GM12891 (cell line): ENCODE measurements around the gene CELSR1.

Experiments used
- POLR2A ChIP-seq: IDR thresholded peaks from 2 replicates; pipeline ENCODE4 v1.6.1; 2011; ENCODE audit warnings: low read depth, low read length, control low read depth
- POLR2AphosphoS5 ChIP-seq: IDR thresholded peaks from 2 replicates; pipeline ENCODE4 v1.6.1; 2011; ENCODE audit warnings: low read depth, low read length, control low read depth
- SPI1 ChIP-seq: IDR thresholded peaks from 2 replicates; pipeline ENCODE4 v1.6.1; 2011; ENCODE audit warnings: low read depth, low read length, control low read depth
- TAF1 ChIP-seq: IDR thresholded peaks from 2 replicates; pipeline ENCODE4 v1.6.1; 2011; ENCODE audit warnings: low read depth, low read length, control low read depth

DNA sequence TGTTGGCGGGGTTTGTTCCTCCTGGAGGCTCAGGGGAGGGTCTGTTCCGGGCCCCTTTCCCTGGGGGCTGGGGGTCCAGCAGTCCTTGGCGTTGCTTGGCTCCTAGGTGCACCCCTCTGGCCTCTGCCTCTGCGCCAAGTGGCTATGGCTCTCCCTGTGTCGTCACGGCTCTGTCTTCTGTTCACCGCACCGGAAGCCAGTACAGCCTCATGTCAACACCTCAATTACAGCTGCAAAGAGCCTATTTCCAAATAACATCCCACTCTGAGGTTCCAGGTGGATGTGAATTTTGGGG, 64.8 kb downstream of the CELSR1 start:
- TF ChIP-seq TAF1, result no peak
- no peak for TF ChIP-seq POLR2A
- no peak for TF ChIP-seq SPI1
- TF ChIP-seq POLR2AphosphoS5, result no peak
